Panc1 (cell line): ENCODE results near the gene LSM5. TPM values are rescaled to one million over a fixed set of nuclear protein-coding genes. Genes with fewer than 3 reads are reported as not detected.

ENCODE experiments used
- ATAC-seq: fragments of 200-7000 bp; cut with Tn5 transposase; 2 replicates; pipeline ENCODE4 v1.9.1; 2020; ENCODE audit warnings: mild to moderate bottlenecking, moderate library complexity
- BruUV-seq: library from RNA; stranded (reverse); fragments of 400-500 nt; replicated peaks from 2 replicates; lab custom pipeline; 2021; lab: Mats Ljungman, UMichigan
- CTCF ChIA-PET: fragments of 300-600 bp; sonication (Branson Sonifier 250); formaldehyde crosslinking; loops from one replicate; lab custom pipeline; 2022; ENCODE audit warnings: antibody characterized with exemption; lab: Charles Lee
- POLR2A ChIA-PET: fragments of 300-600 bp; sonication (Branson Sonifier 250); formaldehyde crosslinking; loops from one replicate; lab custom pipeline; 2022; ENCODE audit warnings: antibody characterized with exemption; lab: Charles Lee
- DNase-seq: peaks from one replicate; pipeline ENCODE4 v3.0.0-alpha.2; 2010; ENCODE audit warnings: low read depth, low spot score
- H3K27ac ChIP-seq: 2 replicates; pipeline ENCODE4 v1.5.1; 2011; ENCODE audit warnings: mild to moderate bottlenecking, low read length, inconsistent platforms
- H3K27me3 ChIP-seq: fragments of 200-500 bp; sonication (Bioruptor generic); 2 replicates; pipeline ENCODE4 v1.6.0; 2014; ENCODE audit warnings: low read length, inconsistent platforms; ENCODE audit not compliant: control insufficient read depth, insufficient read depth
- H3K36me3 ChIP-seq: fragments of 200-500 bp; sonication (Bioruptor generic); 2 replicates; pipeline ENCODE4 v1.5.1; 2014; ENCODE audit warnings: inconsistent platforms, mild to moderate bottlenecking, low read length, moderate library complexity; ENCODE audit not compliant: control insufficient read depth, insufficient read depth
- H3K4me1 ChIP-seq: 2 replicates; pipeline ENCODE4 v1.5.1; 2011; ENCODE audit warnings: inconsistent platforms, mild to moderate bottlenecking, low read length, moderate library complexity; ENCODE audit not compliant: control insufficient read depth, insufficient read depth
- H3K4me3 ChIP-seq, 2 experiments: 2 replicates each; pipeline ENCODE4 v1.5.1; 2011 to 2012; ENCODE audit warnings: low read depth in 2 of 2, low read length in 2 of 2, mild to moderate bottlenecking in 2 of 2, inconsistent platforms in 1 of 2, moderate library complexity in 1 of 2
- H3K9me3 ChIP-seq: fragments of 200-500 bp; sonication (Bioruptor generic); 2 replicates; pipeline ENCODE4 v1.5.1; 2014; ENCODE audit warnings: low read depth, mild to moderate bottlenecking, inconsistent platforms, low read length, moderate library complexity; ENCODE audit not compliant: control insufficient read depth, insufficient read depth
- CTCF ChIP-seq: fragments of 450-650 bp; IDR thresholded peaks from 2 replicates; pipeline ENCODE4 v1.5.1; 2017; ENCODE audit warnings: mild to moderate bottlenecking
- TCF7L2 ChIP-seq: IDR thresholded peaks from 2 replicates; pipeline ENCODE4 v1.6.1; 2011; ENCODE audit warnings: mild to moderate bottlenecking, low read depth, low read length, inconsistent platforms
- in situ Hi-C: cut with HindIII; loops from 2 replicates; pipeline ENCODE4 v1.10.0; 2016; ENCODE audit warnings: low sequenced_read_pairs, low pct_unique_long_range_greater_than_20kb
- intact Hi-C: fragments of 100-400 bp; cut with micrococcal nuclease; formaldehyde crosslinking; loops from one replicate; pipeline ENCODE4 v1.10.0; 2022; ENCODE audit not compliant: unreplicated experiment
- total RNA-seq: library from RNA; stranded (reverse); gene quantifications from one replicate; pipeline ENCODE4 v1.2.1, GENCODE V29; 2021; ENCODE audit not compliant: unreplicated experiment
- TF ChIP-seq, protein P1 (sequence below), 2 experiments: IDR thresholded peaks; 2 replicates each; pipeline ENCODE4 v1.6.1; 2011 to 2012; ENCODE audit warnings: low read depth in 2 of 2, control low read depth in 1 of 2, low read length in 1 of 2, mild to moderate bottlenecking in 1 of 2, moderate library complexity in 1 of 2; ENCODE audit not compliant: insufficient read depth in 1 of 2

The LSM5 gene
- total RNA-seq, 1 experiment from 2014 or later: 109 TPM

- in situ Hi-C loops (no loop called here), intact Hi-C loops (no loop called here)
- POLR2A ChIA-PET: no interaction called here
- no peak for TF ChIP-seq CTCF
- no peak for DNase-seq
- CTCF ChIA-PET: no interaction called here
- Histone ChIP-seq H3K27ac (no peak overlapping the region), H3K9me3 (no peaks in the 10 kb centered on the region; the same call in 1 of the 2 replicates), H3K27me3 (no peaks in the 10 kb centered on the region), H3K36me3 (no peaks in the 10 kb centered on the region), H3K4me3 (no peak overlapping the region), H3K4me1 (no peaks in the 10 kb centered on the region)
- BruUV-seq: no TSS peak
- ATAC-seq: no peak
Observed at GRCh38 chr7:32525839-32526238, 35.7 kb upstream of the LSM5 start.

- Histone ChIP-seq H3K9me3 (peaks cover 11% of the 10 kb centered on the region; the same call in 1 of the 2 replicates), H3K4me1 (no peaks in the 10 kb centered on the region), H3K36me3 (no peaks in the 10 kb centered on the region), H3K27me3 (no peaks in the 10 kb centered on the region), H3K4me3 (no peak overlapping the region), H3K27ac (no peak overlapping the region)
- DNase-seq (no peak), ATAC-seq (no peak)
- intact Hi-C loops: no loop called here
- ChIA-PET CTCF (no interaction called here), POLR2A (interaction anchor here (0.5 kb wide), 1 partner anchor 8 kb away, joined by 5 read pairs; no protein-coding TSS in a partner anchor)
- no TSS peak for BruUV-seq
- in situ Hi-C loops: no loop called here
- TF ChIP-seq, protein P1, sequence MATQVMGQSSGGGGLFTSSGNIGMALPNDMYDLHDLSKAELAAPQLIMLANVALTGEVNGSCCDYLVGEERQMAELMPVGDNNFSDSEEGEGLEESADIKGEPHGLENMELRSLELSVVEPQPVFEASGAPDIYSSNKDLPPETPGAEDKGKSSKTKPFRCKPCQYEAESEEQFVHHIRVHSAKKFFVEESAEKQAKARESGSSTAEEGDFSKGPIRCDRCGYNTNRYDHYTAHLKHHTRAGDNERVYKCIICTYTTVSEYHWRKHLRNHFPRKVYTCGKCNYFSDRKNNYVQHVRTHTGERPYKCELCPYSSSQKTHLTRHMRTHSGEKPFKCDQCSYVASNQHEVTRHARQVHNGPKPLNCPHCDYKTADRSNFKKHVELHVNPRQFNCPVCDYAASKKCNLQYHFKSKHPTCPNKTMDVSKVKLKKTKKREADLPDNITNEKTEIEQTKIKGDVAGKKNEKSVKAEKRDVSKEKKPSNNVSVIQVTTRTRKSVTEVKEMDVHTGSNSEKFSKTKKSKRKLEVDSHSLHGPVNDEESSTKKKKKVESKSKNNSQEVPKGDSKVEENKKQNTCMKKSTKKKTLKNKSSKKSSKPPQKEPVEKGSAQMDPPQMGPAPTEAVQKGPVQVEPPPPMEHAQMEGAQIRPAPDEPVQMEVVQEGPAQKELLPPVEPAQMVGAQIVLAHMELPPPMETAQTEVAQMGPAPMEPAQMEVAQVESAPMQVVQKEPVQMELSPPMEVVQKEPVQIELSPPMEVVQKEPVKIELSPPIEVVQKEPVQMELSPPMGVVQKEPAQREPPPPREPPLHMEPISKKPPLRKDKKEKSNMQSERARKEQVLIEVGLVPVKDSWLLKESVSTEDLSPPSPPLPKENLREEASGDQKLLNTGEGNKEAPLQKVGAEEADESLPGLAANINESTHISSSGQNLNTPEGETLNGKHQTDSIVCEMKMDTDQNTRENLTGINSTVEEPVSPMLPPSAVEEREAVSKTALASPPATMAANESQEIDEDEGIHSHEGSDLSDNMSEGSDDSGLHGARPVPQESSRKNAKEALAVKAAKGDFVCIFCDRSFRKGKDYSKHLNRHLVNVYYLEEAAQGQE (IDR thresholded peaks at IDR 0.05; ENCODE audit: insufficient read depth in 1 of 2, low read depth in 2 of 2, low read length in 1 of 2): no peak
- TF ChIP-seq TCF7L2: no peak
Observed at GRCh38 chr7:32524631-32525030, 34.5 kb upstream of the LSM5 start.

DNA sequence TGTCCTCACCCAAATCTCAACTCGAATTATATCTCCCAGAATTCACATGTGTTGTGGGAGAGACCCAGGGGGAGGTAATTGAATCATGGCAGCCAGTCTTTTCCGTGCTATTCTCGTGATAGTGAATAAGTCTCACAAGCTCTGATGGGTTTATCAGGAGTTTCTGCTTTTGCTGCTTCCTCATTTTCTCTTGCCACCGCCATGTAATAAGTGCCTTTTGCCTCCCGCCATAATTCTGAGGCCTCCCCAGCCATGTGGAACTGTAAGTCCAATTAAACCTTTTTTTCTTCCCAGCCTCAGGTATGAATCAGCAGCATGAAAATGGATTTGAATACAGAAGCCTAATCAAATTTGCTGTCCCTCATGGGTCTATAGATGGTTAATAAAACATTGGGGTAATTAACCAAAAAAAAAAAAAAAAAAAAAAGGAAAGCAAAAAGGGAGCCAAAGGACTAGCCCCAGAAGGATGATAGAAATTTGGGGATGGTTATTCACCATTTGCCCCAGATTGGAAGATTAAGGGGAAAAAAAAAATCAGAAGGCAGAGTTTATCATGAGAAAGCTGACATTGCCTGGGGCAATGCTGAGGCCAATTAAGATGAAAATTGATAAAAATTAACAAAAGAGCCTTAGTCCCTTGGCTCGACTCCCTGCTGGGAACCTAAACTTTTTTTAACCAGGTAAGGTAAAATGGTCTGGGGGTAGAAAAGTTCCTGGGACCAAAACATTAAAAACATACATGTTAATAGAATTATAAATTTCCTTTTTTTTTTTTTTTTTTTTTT, 32.8 kb upstream of the LSM5 start:
- Histone ChIP-seq H3K36me3 (no peaks in the 10 kb centered on the region), H3K27ac (no peak overlapping the region), H3K4me1 (no peaks in the 10 kb centered on the region), H3K27me3 (no peaks in the 10 kb centered on the region), H3K9me3 (peaks cover 24% of the 10 kb centered on the region), H3K4me3 (no peak overlapping the region)
- no TSS peak for BruUV-seq
- DNase-seq: no peak
- no peak for TF ChIP-seq CTCF
- TF ChIP-seq, protein P1 (IDR thresholded peaks at IDR 0.05; ENCODE audit: insufficient read depth in 1 of 2, low read depth in 2 of 2, low read length in 1 of 2): no peak
- ChIA-PET CTCF (no interaction called here), POLR2A (no interaction called here)
- in situ Hi-C loops (no loop called here), intact Hi-C loops (no loop called here)
- ATAC-seq: no peak
